Uterus (tissue), 4 donors: ENCODE data around the gene IQCC. TPM values are rescaled to one million over a fixed set of nuclear protein-coding genes. Genes with fewer than 3 reads are reported as not detected.

ENCODE experiments used
- DNase-seq, 2 donors: peaks; one replicate each; pipeline ENCODE4 v3.0.0-alpha.2; 2019 to 2020
- H3K27ac ChIP-seq, 2 donors: fragments of 200-600 bp; sonication (generic); 1 replicate in 1 of 2; 2 replicates in 1 of 2; pipeline ENCODE4 v1.5.1; 2016 to 2018
- H3K27me3 ChIP-seq, 2 donors: fragments of 200-600 bp; sonication (generic); one replicate each; pipeline ENCODE4 v1.5.1; 2018 to 2019; ENCODE audit warnings: control low read depth in 1 of 2
- H3K36me3 ChIP-seq, 2 donors: fragments of 200-600 bp; sonication (generic); one replicate each; pipeline ENCODE4 v1.5.1; 2019; ENCODE audit warnings: control low read depth in 1 of 2
- H3K4me1 ChIP-seq, 2 donors: fragments of 200-600 bp; sonication (generic); one replicate each; pipeline ENCODE4 v1.5.1; 2018 to 2019; ENCODE audit warnings: control low read depth in 1 of 2
- H3K4me3 ChIP-seq, 2 donors: fragments of 200-600 bp; sonication (generic); 1 replicate in 1 of 2; 2 replicates in 1 of 2; pipeline ENCODE4 v1.5.1; 2018 to 2019; ENCODE audit warnings: mild to moderate bottlenecking in 1 of 2
- H3K9me3 ChIP-seq, 2 donors: fragments of 200-600 bp; sonication (generic); one replicate each; pipeline ENCODE4 v1.5.1; 2019; ENCODE audit warnings: control low read depth in 1 of 2
- POLR2A ChIP-seq, 2 donors: fragments of 450-650 bp; IDR thresholded peaks; one replicate each; pipeline ENCODE4 v1.6.1; 2016; ENCODE audit warnings: antibody characterized with exemption in 2 of 2, mild to moderate bottlenecking in 1 of 2, moderate library complexity in 1 of 2
- intact Hi-C: fragments of 100-400 bp; cut with DNase I; formaldehyde crosslinking; loops from one replicate; pipeline ENCODE4 v1.15.1; 2023; ENCODE audit warnings: low total_unique reads
- total RNA-seq, 4 donors: library from RNA; depleted of rRNA in 3 of 4; stranded (reverse); fragments of >200 nt in 3 of 4; gene quantifications; one replicate each; pipeline versions ENCODE4 v1.1.0 to v1.2.4, GENCODE V29; 2014 to 2023
- TF ChIP-seq, protein P1 (sequence below), 4 experiments: fragments of 200-600 bp in 2 of 4; fragments of 450-650 bp in 2 of 4; sonication (generic) in 2 of 4; IDR thresholded peaks; one replicate each; pipeline ENCODE4 v1.5.1; 2016 to 2019; ENCODE audit warnings: antibody characterized with exemption in 4 of 4, mild to moderate bottlenecking in 2 of 4, moderate library complexity in 1 of 4
- donor health status: DM: yes; HTN: yes; CAD: no.

IQCC gene
- total RNA-seq, 4 donors from 2014 or later: 0.51 to 6.8 (median 4.3) TPM

DNA sequence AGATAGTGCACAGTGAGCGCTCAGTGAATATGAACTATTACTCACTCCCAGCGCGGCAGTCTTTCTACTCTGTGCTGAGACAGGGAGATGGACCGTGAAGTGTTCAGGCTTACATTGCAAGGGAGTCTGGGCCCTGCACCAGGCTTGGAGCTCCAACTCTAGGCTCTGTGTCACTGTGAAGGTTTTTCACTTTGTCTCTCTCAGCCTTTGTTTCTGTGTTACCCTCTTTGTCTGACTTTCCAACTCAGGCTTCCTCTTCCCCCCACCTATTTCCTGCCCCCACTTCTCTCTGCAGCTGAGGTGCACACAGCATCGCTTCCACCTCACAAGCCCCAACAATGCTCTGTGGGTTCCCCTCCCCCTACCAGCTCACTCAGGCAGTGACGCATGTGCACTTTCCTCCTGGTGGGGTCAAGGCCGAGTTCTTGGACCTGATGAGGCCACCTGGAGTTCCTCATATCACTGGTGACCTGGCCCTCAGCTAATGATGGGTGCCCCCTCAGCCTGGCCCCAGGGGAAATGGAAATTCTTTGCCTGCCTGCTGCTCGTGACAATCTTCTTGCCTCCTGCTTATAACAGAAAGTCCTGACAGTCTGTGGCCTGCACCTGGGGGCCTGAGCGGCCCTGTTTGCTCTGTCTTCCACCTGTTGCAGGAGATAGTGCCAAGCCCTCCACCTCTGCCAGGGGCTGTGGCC lies 44.5 kb downstream of the IQCC start:
- TF ChIP-seq POLR2A (IDR thresholded peaks at IDR 0.05): no peak
- TF ChIP-seq, protein P1, sequence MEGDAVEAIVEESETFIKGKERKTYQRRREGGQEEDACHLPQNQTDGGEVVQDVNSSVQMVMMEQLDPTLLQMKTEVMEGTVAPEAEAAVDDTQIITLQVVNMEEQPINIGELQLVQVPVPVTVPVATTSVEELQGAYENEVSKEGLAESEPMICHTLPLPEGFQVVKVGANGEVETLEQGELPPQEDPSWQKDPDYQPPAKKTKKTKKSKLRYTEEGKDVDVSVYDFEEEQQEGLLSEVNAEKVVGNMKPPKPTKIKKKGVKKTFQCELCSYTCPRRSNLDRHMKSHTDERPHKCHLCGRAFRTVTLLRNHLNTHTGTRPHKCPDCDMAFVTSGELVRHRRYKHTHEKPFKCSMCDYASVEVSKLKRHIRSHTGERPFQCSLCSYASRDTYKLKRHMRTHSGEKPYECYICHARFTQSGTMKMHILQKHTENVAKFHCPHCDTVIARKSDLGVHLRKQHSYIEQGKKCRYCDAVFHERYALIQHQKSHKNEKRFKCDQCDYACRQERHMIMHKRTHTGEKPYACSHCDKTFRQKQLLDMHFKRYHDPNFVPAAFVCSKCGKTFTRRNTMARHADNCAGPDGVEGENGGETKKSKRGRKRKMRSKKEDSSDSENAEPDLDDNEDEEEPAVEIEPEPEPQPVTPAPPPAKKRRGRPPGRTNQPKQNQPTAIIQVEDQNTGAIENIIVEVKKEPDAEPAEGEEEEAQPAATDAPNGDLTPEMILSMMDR (IDR thresholded peaks at IDR 0.05): no peak
- no peaks in the 10 kb centered on the region for H3K4me1 ChIP-seq
- no peaks in the 10 kb centered on the region for H3K36me3 ChIP-seq
- H3K27me3 ChIP-seq: no peaks in the 10 kb centered on the region
- no peak overlapping the region for H3K4me3 ChIP-seq
- intact Hi-C loops: loop anchor here (10.0 kb wide), 1 partner anchor 65 kb away; no protein-coding TSS in a partner anchor
- H3K27ac ChIP-seq: peak overlapping the region; percentile 45 to 67
- DNase-seq: peak; percentile 30 to 77
- H3K9me3 ChIP-seq: no peaks in the 10 kb centered on the region

DNA sequence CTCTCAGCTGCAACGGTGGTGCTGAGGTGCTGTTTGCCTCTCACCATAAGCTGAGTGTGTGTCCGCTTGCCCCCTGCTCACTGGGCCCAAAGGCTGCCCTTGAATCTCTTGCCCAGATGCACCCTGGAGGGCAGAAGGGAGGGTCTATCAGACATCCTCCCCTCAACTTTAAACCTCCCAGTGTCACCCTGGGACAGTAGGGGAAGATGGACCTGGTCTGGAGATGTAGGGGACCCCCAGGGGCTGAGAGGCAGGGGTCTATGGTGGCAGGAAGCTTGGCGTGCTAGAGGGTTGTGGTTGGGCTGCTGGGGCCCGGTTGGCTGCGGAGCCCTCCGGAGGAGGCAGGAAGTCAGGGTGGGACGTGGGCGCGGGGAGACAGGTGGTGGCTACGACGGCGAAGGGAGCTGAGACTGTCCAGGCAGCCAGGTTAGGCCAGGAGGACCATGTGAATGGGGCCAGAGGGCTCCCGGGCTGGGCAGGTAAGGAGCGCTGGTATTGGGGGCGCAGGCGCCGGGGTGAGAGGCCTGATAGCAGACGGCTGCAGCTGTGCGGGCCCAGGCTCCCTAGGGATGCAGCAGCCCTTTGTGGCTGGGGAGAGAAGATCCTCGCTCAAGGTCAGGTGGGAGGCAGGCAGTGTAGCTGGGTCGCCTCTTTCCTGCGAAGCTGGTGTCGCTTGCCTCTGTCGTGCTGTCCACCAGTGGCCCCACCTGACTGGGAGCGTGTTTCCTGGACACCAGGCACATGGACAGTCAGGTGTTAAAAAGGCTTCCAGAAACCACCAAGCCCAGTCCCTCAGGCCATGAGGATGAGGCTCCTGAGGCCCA lies 45.6 kb downstream of the IQCC start, which contains the start of gene LCK:
Gene LCK (plus strand): TSS at position 373 of the 824 bp plus-strand sequence. CDS start 23,065 bp downstream, outside the sequence.
- Histone ChIP-seq H3K4me3 (no peak within 1 kb of the TSS), H3K9me3 (no peaks in the 10 kb centered on the region), H3K36me3 (no peaks in the 10 kb centered on the region), H3K27ac (peak within 1 kb of the TSS; percentile 43 to 55), H3K4me1 (no peaks in the 10 kb centered on the region), H3K27me3 (no peaks in the 10 kb centered on the region)
- TF ChIP-seq, protein P1 (IDR thresholded peaks at IDR 0.05): no peak
- no peak for TF ChIP-seq POLR2A (IDR thresholded peaks at IDR 0.05)
- intact Hi-C loops: no loop called here
- DNase-seq: no peak

DNA sequence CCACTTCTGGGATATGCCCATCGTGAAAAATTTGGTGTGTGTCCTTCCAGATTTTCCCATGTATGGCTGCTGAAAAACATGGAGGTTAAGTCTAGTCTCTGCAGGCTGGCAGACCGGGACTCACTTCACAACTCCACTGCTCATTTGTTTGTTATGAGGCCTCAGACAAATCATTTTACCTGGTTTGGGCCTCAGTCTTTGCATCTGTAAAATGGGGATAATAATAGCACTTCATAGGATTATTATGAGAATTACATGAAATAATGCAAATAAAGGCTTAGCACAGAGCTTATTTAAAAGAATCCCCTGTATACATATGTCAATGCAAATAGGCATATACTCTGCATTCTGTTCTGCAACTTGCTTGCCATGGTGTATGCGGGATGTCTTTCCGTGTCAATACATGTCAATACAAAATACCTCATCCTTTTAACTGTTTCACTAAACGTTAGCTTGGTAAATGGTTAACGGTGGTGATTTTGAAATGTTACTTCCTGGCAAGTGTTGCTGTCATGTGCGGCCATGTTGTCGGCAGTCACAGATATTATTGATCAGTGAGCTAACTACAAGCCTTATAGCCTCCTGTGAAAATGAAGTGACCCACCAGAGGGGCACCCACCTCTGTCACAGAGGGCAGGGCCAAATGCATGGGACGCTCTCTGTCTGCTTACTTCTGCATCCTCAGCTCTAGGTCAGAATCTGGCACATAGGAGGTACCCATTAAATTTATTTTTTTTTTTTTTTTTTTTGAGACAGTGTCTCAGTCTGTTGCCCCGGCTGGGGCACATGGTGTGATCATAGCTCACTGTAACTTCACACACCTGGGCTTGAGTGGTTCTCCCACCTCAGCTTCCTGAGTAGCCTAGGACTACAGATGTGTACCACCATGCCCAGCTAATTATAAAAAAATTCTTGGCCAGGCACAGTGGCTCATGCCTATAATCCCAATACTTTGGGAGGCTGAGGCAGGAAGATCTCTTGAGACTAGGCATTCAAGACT lies 49.9 kb downstream of the IQCC start:
- H3K27ac ChIP-seq: no peak overlapping the region
- no peaks in the 10 kb centered on the region for H3K36me3 ChIP-seq
- TF ChIP-seq, protein P1 (IDR thresholded peaks at IDR 0.05): no peak
- TF ChIP-seq POLR2A (IDR thresholded peaks at IDR 0.05): no peak
- H3K4me3 ChIP-seq: no peak overlapping the region
- no peaks in the 10 kb centered on the region for H3K27me3 ChIP-seq
- H3K4me1 ChIP-seq: no peaks in the 10 kb centered on the region
- intact Hi-C loops: no loop called here
- no peak for DNase-seq
- no peaks in the 10 kb centered on the region for H3K9me3 ChIP-seq

DNA sequence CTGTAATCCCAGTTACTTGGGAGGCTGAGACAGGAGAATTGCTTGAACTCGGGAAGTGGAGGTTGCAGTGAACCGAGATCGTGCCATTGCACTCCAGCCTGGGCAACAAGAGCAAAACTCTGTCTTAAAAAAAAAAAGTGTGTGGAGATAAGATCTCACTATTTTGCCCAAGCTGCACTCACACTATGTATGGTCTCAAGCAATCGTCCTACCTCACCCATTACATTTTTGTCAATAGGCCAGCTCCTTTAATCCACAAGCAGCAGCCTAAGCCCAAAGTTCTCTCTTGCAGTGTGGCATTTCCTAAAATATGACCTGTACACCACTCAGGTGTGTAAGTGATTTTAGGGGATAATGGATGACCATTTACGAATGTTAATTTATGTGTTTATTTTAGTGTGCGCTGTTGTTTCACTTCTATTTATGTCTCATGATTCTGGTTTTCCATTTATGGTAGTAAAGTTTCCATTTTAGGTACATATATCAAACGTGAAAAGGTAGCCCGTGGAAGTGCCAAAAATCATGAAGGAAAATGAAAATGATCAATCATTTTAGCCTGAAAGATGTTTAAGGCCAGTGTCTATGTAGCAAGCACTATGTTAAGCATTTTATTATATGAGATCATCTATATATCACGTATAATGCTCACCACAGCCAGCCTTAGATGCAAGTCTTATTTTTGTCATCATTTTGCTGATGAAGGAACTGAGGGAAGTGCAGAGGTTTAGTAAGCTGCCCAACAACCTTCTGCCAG lies 51.2 kb downstream of the IQCC start:
- Histone ChIP-seq H3K9me3 (no peaks in the 10 kb centered on the region), H3K27ac (no peak overlapping the region), H3K4me1 (no peaks in the 10 kb centered on the region), H3K36me3 (no peaks in the 10 kb centered on the region), H3K4me3 (no peak overlapping the region), H3K27me3 (no peaks in the 10 kb centered on the region)
- no peak for DNase-seq
- TF ChIP-seq, protein P1 (IDR thresholded peaks at IDR 0.05): no peak
- TF ChIP-seq POLR2A (IDR thresholded peaks at IDR 0.05): no peak
- intact Hi-C loops: no loop called here
